ENCODE data around the gene FRMPD4.

Gene FRMPD4

GRCh38 chrX:12583543-12583942, 445.3 kb downstream of the FRMPD4 start:
- no peaks in the 10 kb centered on the region for H3K79me2 ChIP-seq (ENCODE audit: insufficient read depth, low read length)
- H3K9me2 ChIP-seq (ENCODE audit: low read depth, low read length) = no peaks in the 10 kb centered on the region
- no peak overlapping the region for H3K4me3 ChIP-seq (ENCODE audit: low read depth, low read length, poor library complexity, severe bottlenecking)
- H3K4me1 ChIP-seq (ENCODE audit: insufficient read depth, low read length, severe bottlenecking) = no peaks in the 10 kb centered on the region
- no peak overlapping the region for H3K9ac ChIP-seq (ENCODE audit: low read length)
- H3F3A ChIP-seq (ENCODE audit: insufficient read depth, low read length) = no peaks in the 10 kb centered on the region
- TF ChIP-seq EZH2 (IDR thresholded peaks at IDR 0.05; ENCODE audit: borderline replicate concordance, low read length) (no peak), CTCF (IDR thresholded peaks at IDR 0.05; ENCODE audit: low read length) (no peak)
- no peaks in the 10 kb centered on the region for H3K9me3 ChIP-seq (ENCODE audit: low read length)
- H3K36me3 ChIP-seq (ENCODE audit: insufficient read depth, low read length) = no peaks in the 10 kb centered on the region
- no peak overlapping the region for H2AFZ ChIP-seq (ENCODE audit: low read length)
- no peak overlapping the region for H3K27ac ChIP-seq (ENCODE audit: low read depth, low read length, poor library complexity, severe bottlenecking)
- H3K27me3 ChIP-seq (ENCODE audit: insufficient read depth, low read length) = no peaks in the 10 kb centered on the region
- no peak overlapping the region for H3K4me2 ChIP-seq (ENCODE audit: low read length)
- H4K20me1 ChIP-seq (ENCODE audit: insufficient read depth, low read length) = no peaks in the 10 kb centered on the region

GRCh38 chrX:12595720-12596119, 457.4 kb downstream of the FRMPD4 start:
- no peak overlapping the region for H3K4me3 ChIP-seq (ENCODE audit: low read depth, low read length, poor library complexity, severe bottlenecking)
- H3K9me3 ChIP-seq (ENCODE audit: low read length) = no peaks in the 10 kb centered on the region
- no peaks in the 10 kb centered on the region for H3K9me2 ChIP-seq (ENCODE audit: low read depth, low read length)
- H3K27ac ChIP-seq (ENCODE audit: low read depth, low read length, poor library complexity, severe bottlenecking) = no peak overlapping the region
- no peaks in the 10 kb centered on the region for H3F3A ChIP-seq (ENCODE audit: insufficient read depth, low read length)
- H2AFZ ChIP-seq (ENCODE audit: low read length) = no peak overlapping the region
- H3K79me2 ChIP-seq (ENCODE audit: insufficient read depth, low read length) = no peaks in the 10 kb centered on the region
- H3K36me3 ChIP-seq (ENCODE audit: insufficient read depth, low read length) = no peaks in the 10 kb centered on the region
- H3K27me3 ChIP-seq (ENCODE audit: insufficient read depth, low read length) = no peaks in the 10 kb centered on the region
- H3K4me2 ChIP-seq (ENCODE audit: low read length) = no peak overlapping the region
- H3K9ac ChIP-seq (ENCODE audit: low read length) = no peak overlapping the region
- no peak for TF ChIP-seq EZH2 (IDR thresholded peaks at IDR 0.05; ENCODE audit: borderline replicate concordance, low read length)
- TF ChIP-seq CTCF (IDR thresholded peaks at IDR 0.05; ENCODE audit: low read length) = no peak
- H4K20me1 ChIP-seq (ENCODE audit: insufficient read depth, low read length) = no peaks in the 10 kb centered on the region
- no peaks in the 10 kb centered on the region for H3K4me1 ChIP-seq (ENCODE audit: insufficient read depth, low read length, severe bottlenecking)

- Histone ChIP-seq H4K20me1 (ENCODE audit: insufficient read depth, low read length) (no peaks in the 10 kb centered on the region), H3K4me3 (ENCODE audit: low read depth, low read length, poor library complexity, severe bottlenecking) (no peak overlapping the region), H3K79me2 (ENCODE audit: insufficient read depth, low read length) (no peaks in the 10 kb centered on the region), H2AFZ (ENCODE audit: low read length) (no peak overlapping the region), H3K9ac (ENCODE audit: low read length) (no peak overlapping the region), H3K4me2 (ENCODE audit: low read length) (no peak overlapping the region), H3K4me1 (ENCODE audit: insufficient read depth, low read length, severe bottlenecking) (no peaks in the 10 kb centered on the region), H3K9me2 (ENCODE audit: low read depth, low read length) (no peaks in the 10 kb centered on the region), H3K27ac (ENCODE audit: low read depth, low read length, poor library complexity, severe bottlenecking) (no peak overlapping the region), H3F3A (ENCODE audit: insufficient read depth, low read length) (no peaks in the 10 kb centered on the region), H3K9me3 (ENCODE audit: low read length) (no peaks in the 10 kb centered on the region), H3K27me3 (ENCODE audit: insufficient read depth, low read length) (no peaks in the 10 kb centered on the region), H3K36me3 (ENCODE audit: insufficient read depth, low read length) (no peaks in the 10 kb centered on the region)
- TF ChIP-seq CTCF (IDR thresholded peaks at IDR 0.05; ENCODE audit: low read length) = no peak
- no peak for TF ChIP-seq EZH2 (IDR thresholded peaks at IDR 0.05; ENCODE audit: borderline replicate concordance, low read length)
Measured at GRCh38 chrX:12610079-12610478, 471.8 kb downstream of the FRMPD4 start.
